SK-N-SH (cell line): ENCODE data around the gene KTN1. TPM values are rescaled to one million over a fixed set of nuclear protein-coding genes. Genes with fewer than 3 reads are reported as not detected.

ENCODE experiments used
- CTCF ChIA-PET: fragments of 300-600, 350-600 bp; formaldehyde crosslinking; extraction: SDS; loops from one replicate; lab custom pipeline; 2021; lab: Yijun Ruan, JAX
- POLR2A ChIA-PET: fragments of 350-600 bp; sonication (Branson Sonifier 250); formaldehyde crosslinking; extraction: SDS; loops from one replicate; lab custom pipeline; 2020; ENCODE audit warnings: antibody characterized with exemption, inconsistent platforms; lab: Yijun Ruan, JAX
- DNase-seq: peaks from one replicate; pipeline ENCODE4 v3.0.0; 2012
- H2AFZ ChIP-seq: fragments of 200-600 bp; sonication (generic); 2 replicates; pipeline ENCODE4 v1.8.1; 2016; ENCODE audit warnings: antibody characterized with exemption, mild to moderate bottlenecking, low read depth
- H3F3A ChIP-seq: fragments of 200-600 bp; sonication (generic); replicated peaks from 2 replicates; pipeline ENCODE3; 2016; ENCODE audit warnings: antibody characterized with exemption, mild to moderate bottlenecking; ENCODE audit not compliant: insufficient read depth
- H3K27ac ChIP-seq, 2 experiments: fragments of 200-500 bp in 1 of 2; fragments of 200-600 bp in 1 of 2; sonication (Bioruptor generic) in 1 of 2; sonication (generic), shearing (Covaris generic) in 1 of 2; 2 replicates each; pipeline versions ENCODE4 v1.5.1 to v1.6.1; 2014 to 2016; ENCODE audit warnings: low read depth in 2 of 2, inconsistent platforms in 1 of 2, low read length in 1 of 2, mild to moderate bottlenecking in 1 of 2, mixed read lengths in 1 of 2
- H3K27me3 ChIP-seq: fragments of 200-600 bp; sonication (generic), shearing (Covaris generic); 2 replicates; pipeline ENCODE4 v1.6.1; 2016; ENCODE audit warnings: mixed run types; ENCODE audit not compliant: insufficient read depth
- H3K36me3 ChIP-seq, 2 experiments: fragments of 200-500 bp in 1 of 2; fragments of 200-600 bp in 1 of 2; sonication (Bioruptor generic) in 1 of 2; sonication (generic) in 1 of 2; replicated peaks in 1 of 2; 2 replicates each; pipeline versions ENCODE3 to v1.5.1; 2014 to 2016; ENCODE audit warnings: low read length in 1 of 2, mild to moderate bottlenecking in 1 of 2; ENCODE audit not compliant: insufficient read depth in 2 of 2, control insufficient read depth in 1 of 2
- H3K4me1 ChIP-seq, 2 experiments: fragments of 200-500 bp in 1 of 2; fragments of 200-600 bp in 1 of 2; sonication (Bioruptor generic) in 1 of 2; sonication (generic), shearing (Covaris generic) in 1 of 2; 2 replicates each; pipeline versions ENCODE4 v1.5.1 to v1.6.1; 2014 to 2016; ENCODE audit warnings: low read depth in 1 of 2, low read length in 1 of 2, mixed run types in 1 of 2; ENCODE audit not compliant: insufficient read depth in 2 of 2, control insufficient read depth in 1 of 2
- H3K4me2 ChIP-seq: fragments of 200-600 bp; sonication (generic), shearing (Covaris generic); 2 replicates; pipeline ENCODE4 v1.6.1; 2017; ENCODE audit warnings: mixed run types
- H3K4me3 ChIP-seq, 2 experiments: fragments of 200-500 bp in 1 of 2; fragments of 200-600 bp in 1 of 2; sonication (Bioruptor generic) in 1 of 2; sonication (generic), shearing (Covaris generic) in 1 of 2; 2 replicates each; pipeline versions ENCODE4 v1.5.1 to v1.8.1; 2014 to 2016; ENCODE audit warnings: low read depth in 2 of 2, inconsistent platforms in 1 of 2, low read length in 1 of 2, mild to moderate bottlenecking in 1 of 2, mixed read lengths in 1 of 2, moderate library complexity in 1 of 2
- H3K79me2 ChIP-seq: fragments of 200-600 bp; sonication (generic); 2 replicates; pipeline ENCODE4 v1.8.1; 2017; ENCODE audit warnings: mild to moderate bottlenecking; ENCODE audit not compliant: insufficient read depth
- H3K9ac ChIP-seq: fragments of 200-600 bp; sonication (generic); 2 replicates; pipeline ENCODE4 v1.6.1; 2017; ENCODE audit warnings: mixed run types
- H3K9me2 ChIP-seq: fragments of 200-600 bp; sonication (generic); 2 replicates; pipeline ENCODE4 v1.6.1; 2017; ENCODE audit warnings: mixed run types
- H3K9me3 ChIP-seq: fragments of 200-600 bp; sonication (generic); 2 replicates; pipeline ENCODE4 v1.6.1; 2017; ENCODE audit warnings: mixed run types, mild to moderate bottlenecking, moderate library complexity
- H4K20me1 ChIP-seq: fragments of 200-600 bp; sonication (generic); 2 replicates; pipeline ENCODE4 v1.6.1; 2017; ENCODE audit warnings: mild to moderate bottlenecking, mixed run types; ENCODE audit not compliant: insufficient read depth
- EP300 ChIP-seq, 2 experiments: IDR thresholded peaks; 2 replicates each; pipeline versions ENCODE4 v1.4.0 to v1.6.1; 2012; ENCODE audit warnings: borderline replicate concordance in 1 of 2, low read depth in 1 of 2, low read length in 1 of 2
- FOXJ3 ChIP-seq: sonication (generic); formaldehyde crosslinking; IDR thresholded peaks from 2 replicates; pipeline ENCODE4 v1.5.1; 2020; ENCODE audit warnings: mild to moderate bottlenecking, missing genetic modification reagents
- GABPA ChIP-seq: IDR thresholded peaks from 2 replicates; pipeline ENCODE4 v1.4.0; 2012; ENCODE audit warnings: low read depth, mild to moderate bottlenecking
- GATA2 ChIP-seq: sonication (generic); formaldehyde crosslinking; IDR thresholded peaks from 2 replicates; pipeline ENCODE4 v1.5.0; 2020; ENCODE audit warnings: mild to moderate bottlenecking, missing genetic modification reagents
- NFIC ChIP-seq: IDR thresholded peaks from 2 replicates; pipeline ENCODE4 v1.4.0; 2012; ENCODE audit warnings: borderline replicate concordance
- POLR2AphosphoS5 ChIP-seq: IDR thresholded peaks from 2 replicates; pipeline ENCODE4 v1.6.1; 2012; ENCODE audit warnings: low read depth, low read length
- RAD21 ChIP-seq: IDR thresholded peaks from 2 replicates; pipeline ENCODE4 v1.6.1; 2012; ENCODE audit warnings: mild to moderate bottlenecking, low read length
- RFX5 ChIP-seq: IDR thresholded peaks from 2 replicates; pipeline ENCODE4 v1.6.1; 2012; ENCODE audit warnings: mild to moderate bottlenecking, improper control_type of control experiment, low read length
- RXRA ChIP-seq: IDR thresholded peaks from 2 replicates; pipeline ENCODE4 v1.4.0; 2012; ENCODE audit warnings: low read depth, mild to moderate bottlenecking, borderline replicate concordance
- SIN3A ChIP-seq: IDR thresholded peaks from 2 replicates; pipeline ENCODE4 v1.6.1; 2012; ENCODE audit warnings: low read depth, mild to moderate bottlenecking, low read length, moderate library complexity, borderline replicate concordance
- TAF1 ChIP-seq: IDR thresholded peaks from 2 replicates; pipeline ENCODE4 v1.6.1; 2012; ENCODE audit warnings: low read depth, mild to moderate bottlenecking, low read length, moderate library complexity, borderline replicate concordance
- TCF12 ChIP-seq: IDR thresholded peaks from 2 replicates; pipeline ENCODE4 v1.4.0; 2012
- TEAD4 ChIP-seq: IDR thresholded peaks from 2 replicates; pipeline ENCODE4 v1.4.0; 2012; ENCODE audit warnings: mild to moderate bottlenecking, borderline replicate concordance; ENCODE audit not compliant: insufficient read depth
- WGBS: methylation state at CpG from one replicate; pipeline ENCODE4 v1.1.6; 2017; ENCODE audit warnings: low lambda C conversion rate; 5-methylcytosine and 5-hydroxymethylcytosine counted together
- polyA plus RNA-seq, 3 experiments: library from polyadenylated mRNA; depleted of rRNA; stranded (reverse); fragments of >200 nt; gene quantifications; 2 replicates each; pipeline ENCODE4 v1.2.3, GENCODE V29; 2012
- TF ChIP-seq, protein P1 (sequence below): fragments of 150-350 bp; IDR thresholded peaks from 2 replicates; pipeline ENCODE4 v1.6.1; 2017; ENCODE audit warnings: antibody characterized with exemption, low read length, low read depth, borderline replicate concordance
- TF ChIP-seq, protein P2 (sequence below): IDR thresholded peaks from 2 replicates; pipeline ENCODE4 v1.4.0; 2012; ENCODE audit warnings: low read depth, borderline replicate concordance
- TF ChIP-seq, protein P3 (sequence below): fragments of 200-600 bp; sonication (generic); IDR thresholded peaks from 2 replicates; pipeline ENCODE4 v1.6.1; 2017; ENCODE audit warnings: antibody characterized with exemption, mild to moderate bottlenecking, moderate library complexity
- TF ChIP-seq, protein P4 (sequence below): IDR thresholded peaks from 2 replicates; pipeline ENCODE4 v1.4.0; 2012; ENCODE audit warnings: low read depth, borderline replicate concordance

KTN1 gene
- polyA plus RNA-seq, 1 of the 3 experiments (the other 2 are of a cell fraction), result 39.5 TPM

DNA sequence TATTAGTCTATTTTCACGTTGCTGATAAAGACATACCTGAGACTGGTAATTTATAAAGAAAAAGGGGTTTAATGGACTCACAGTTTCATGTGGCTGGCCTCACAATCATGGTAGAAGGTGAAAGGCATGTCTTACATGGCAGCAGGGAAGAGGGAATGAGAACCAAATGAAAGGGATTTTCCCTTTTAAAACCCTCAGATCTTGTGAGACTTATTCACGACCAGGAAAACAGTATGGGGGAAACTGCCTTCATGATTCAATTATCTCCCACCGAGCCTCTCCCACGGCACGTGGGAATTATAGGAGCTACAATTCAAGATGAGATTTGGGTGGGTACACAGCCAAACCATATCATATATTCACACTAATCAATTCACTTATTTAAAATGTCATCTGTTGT is 41.4 kb downstream of the KTN1 start:
- H3K9me2 ChIP-seq, result no peaks in the 10 kb centered on the region
- CTCF ChIA-PET, result no interaction called here
- H2AFZ ChIP-seq, result no peak overlapping the region
- 95% methylated on average over 5 of the region's 5 CpGs for WGBS
- no peak overlapping the region for H3K4me2 ChIP-seq
- no peaks in the 10 kb centered on the region for H4K20me1 ChIP-seq
- H3K4me1 ChIP-seq, result no peaks in the 10 kb centered on the region
- peaks cover 5% of the 10 kb centered on the region for H3F3A ChIP-seq
- TF ChIP-seq TAF1, result no peak
- TF ChIP-seq GATA2 (CRISPR knock-in tag), result no peak
- TF ChIP-seq, protein P1, sequence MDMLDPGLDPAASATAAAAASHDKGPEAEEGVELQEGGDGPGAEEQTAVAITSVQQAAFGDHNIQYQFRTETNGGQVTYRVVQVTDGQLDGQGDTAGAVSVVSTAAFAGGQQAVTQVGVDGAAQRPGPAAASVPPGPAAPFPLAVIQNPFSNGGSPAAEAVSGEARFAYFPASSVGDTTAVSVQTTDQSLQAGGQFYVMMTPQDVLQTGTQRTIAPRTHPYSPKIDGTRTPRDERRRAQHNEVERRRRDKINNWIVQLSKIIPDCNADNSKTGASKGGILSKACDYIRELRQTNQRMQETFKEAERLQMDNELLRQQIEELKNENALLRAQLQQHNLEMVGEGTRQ, result no peak
- TF ChIP-seq, all 33 proteins: peak for 0
- Histone ChIP-seq H3K4me3 (no peak overlapping the region), H3K79me2 (peaks cover 16% of the 10 kb centered on the region), H3K9me3 (no peaks in the 10 kb centered on the region), H3K9ac (no peak overlapping the region), H3K27ac (no peak overlapping the region), H3K36me3 (peaks cover 79 to 86% of the 10 kb centered on the region in 2 experiments), H3K27me3 (no peaks in the 10 kb centered on the region)
- POLR2A ChIA-PET, result no interaction called here
- DNase-seq, result no peak

DNA sequence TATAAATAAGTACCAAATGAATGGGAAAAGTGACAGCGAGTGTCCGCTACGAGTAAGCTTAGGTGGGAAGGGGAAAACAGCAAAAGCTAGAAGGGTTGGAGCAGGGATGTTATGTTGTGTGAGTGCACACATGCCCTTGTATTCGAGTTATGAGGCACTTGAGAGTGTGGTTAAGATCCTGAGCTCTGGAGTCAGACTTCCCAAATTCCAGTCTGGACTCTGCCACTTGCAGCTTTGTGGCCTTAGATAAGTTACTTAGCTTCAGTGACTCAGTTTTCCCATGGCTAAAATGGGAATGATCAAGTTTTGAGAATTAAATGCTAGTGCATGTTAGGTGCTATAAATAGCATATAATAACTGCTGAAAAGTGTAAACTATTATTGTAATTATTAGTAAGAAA is 44.9 kb downstream of the KTN1 start:
- no peaks in the 10 kb centered on the region for H4K20me1 ChIP-seq
- H3K9me2 ChIP-seq, result no peaks in the 10 kb centered on the region
- no peak for DNase-seq
- no peak overlapping the region for H3K4me2 ChIP-seq
- no peak overlapping the region for H3K4me3 ChIP-seq
- CTCF ChIA-PET, result interaction anchor here (1.2 to 1.7 kb wide), 5 partner anchors 8 to 178 kb away, joined by 3 to 4 read pairs (median 3); no protein-coding TSS in a partner anchor
- no peak overlapping the region for H2AFZ ChIP-seq
- WGBS, result 92% methylated on average over 4 of the region's 4 CpGs
- POLR2A ChIA-PET, result no interaction called here
- no peak overlapping the region for H3K27ac ChIP-seq
- H3K79me2 ChIP-seq, result peaks cover 37% of the 10 kb centered on the region
- H3K27me3 ChIP-seq, result no peaks in the 10 kb centered on the region
- H3K9ac ChIP-seq, result no peak overlapping the region
- no peaks in the 10 kb centered on the region for H3K9me3 ChIP-seq
- TF ChIP-seq TEAD4, result no peak
- no peak for TF ChIP-seq RAD21
- TF ChIP-seq, protein P2, sequence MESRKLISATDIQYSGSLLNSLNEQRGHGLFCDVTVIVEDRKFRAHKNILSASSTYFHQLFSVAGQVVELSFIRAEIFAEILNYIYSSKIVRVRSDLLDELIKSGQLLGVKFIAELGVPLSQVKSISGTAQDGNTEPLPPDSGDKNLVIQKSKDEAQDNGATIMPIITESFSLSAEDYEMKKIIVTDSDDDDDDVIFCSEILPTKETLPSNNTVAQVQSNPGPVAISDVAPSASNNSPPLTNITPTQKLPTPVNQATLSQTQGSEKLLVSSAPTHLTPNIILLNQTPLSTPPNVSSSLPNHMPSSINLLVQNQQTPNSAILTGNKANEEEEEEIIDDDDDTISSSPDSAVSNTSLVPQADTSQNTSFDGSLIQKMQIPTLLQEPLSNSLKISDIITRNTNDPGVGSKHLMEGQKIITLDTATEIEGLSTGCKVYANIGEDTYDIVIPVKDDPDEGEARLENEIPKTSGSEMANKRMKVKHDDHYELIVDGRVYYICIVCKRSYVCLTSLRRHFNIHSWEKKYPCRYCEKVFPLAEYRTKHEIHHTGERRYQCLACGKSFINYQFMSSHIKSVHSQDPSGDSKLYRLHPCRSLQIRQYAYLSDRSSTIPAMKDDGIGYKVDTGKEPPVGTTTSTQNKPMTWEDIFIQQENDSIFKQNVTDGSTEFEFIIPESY, result no peak
- no peak for TF ChIP-seq SIN3A
- TF ChIP-seq, protein P1, result no peak
- TF ChIP-seq GABPA, result no peak
- no peak for TF ChIP-seq FOXJ3 (CRISPR knock-in tag)
- no peak for TF ChIP-seq EP300 (IDR thresholded peaks at IDR 0.05; ENCODE audit: borderline replicate concordance in 1 of 2, low read depth in 1 of 2, low read length in 1 of 2)
- TF ChIP-seq, protein P3, sequence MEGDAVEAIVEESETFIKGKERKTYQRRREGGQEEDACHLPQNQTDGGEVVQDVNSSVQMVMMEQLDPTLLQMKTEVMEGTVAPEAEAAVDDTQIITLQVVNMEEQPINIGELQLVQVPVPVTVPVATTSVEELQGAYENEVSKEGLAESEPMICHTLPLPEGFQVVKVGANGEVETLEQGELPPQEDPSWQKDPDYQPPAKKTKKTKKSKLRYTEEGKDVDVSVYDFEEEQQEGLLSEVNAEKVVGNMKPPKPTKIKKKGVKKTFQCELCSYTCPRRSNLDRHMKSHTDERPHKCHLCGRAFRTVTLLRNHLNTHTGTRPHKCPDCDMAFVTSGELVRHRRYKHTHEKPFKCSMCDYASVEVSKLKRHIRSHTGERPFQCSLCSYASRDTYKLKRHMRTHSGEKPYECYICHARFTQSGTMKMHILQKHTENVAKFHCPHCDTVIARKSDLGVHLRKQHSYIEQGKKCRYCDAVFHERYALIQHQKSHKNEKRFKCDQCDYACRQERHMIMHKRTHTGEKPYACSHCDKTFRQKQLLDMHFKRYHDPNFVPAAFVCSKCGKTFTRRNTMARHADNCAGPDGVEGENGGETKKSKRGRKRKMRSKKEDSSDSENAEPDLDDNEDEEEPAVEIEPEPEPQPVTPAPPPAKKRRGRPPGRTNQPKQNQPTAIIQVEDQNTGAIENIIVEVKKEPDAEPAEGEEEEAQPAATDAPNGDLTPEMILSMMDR, result no peak
- TF ChIP-seq RFX5, result no peak
- no peak for TF ChIP-seq GATA2 (CRISPR knock-in tag)
- no peak for TF ChIP-seq NFIC
- no peak for TF ChIP-seq POLR2AphosphoS5
- TF ChIP-seq, protein P4, sequence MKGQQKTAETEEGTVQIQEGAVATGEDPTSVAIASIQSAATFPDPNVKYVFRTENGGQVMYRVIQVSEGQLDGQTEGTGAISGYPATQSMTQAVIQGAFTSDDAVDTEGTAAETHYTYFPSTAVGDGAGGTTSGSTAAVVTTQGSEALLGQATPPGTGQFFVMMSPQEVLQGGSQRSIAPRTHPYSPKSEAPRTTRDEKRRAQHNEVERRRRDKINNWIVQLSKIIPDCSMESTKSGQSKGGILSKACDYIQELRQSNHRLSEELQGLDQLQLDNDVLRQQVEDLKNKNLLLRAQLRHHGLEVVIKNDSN, result no peak
- TF ChIP-seq TCF12, result no peak
- TF ChIP-seq RXRA, result no peak
- no peaks in the 10 kb centered on the region for H3K4me1 ChIP-seq
- peaks cover 74 to 80% of the 10 kb centered on the region in 2 experiments for H3K36me3 ChIP-seq
- peaks cover 5% of the 10 kb centered on the region for H3F3A ChIP-seq
